ENCODE measurements around the gene CARMIL1. TPM values are rescaled to one million over a fixed set of nuclear protein-coding genes. Genes with fewer than 3 reads are reported as not detected.
A peak's percentile ranks its signal among the peaks of the same experiment; 100 is the strongest.

The CARMIL1 gene
- total and polyA plus RNA-seq, 8 donors, result 5.9 to 9.4 (median 7.8) TPM

- TF ChIP-seq CTCF (IDR thresholded peaks at IDR 0.05), result peak in 1 of 4 donors; percentile 20
- no peaks in the 10 kb centered on the region for H3K9me3 ChIP-seq
- no peak overlapping the region for H3K4me3 ChIP-seq
- DNase-seq (no peak), ATAC-seq (no peak), FAIRE-seq (no peak)
- H3K27ac ChIP-seq, result no peak overlapping the region
- H3K27me3 ChIP-seq, result no peaks in the 10 kb centered on the region
- intact Hi-C loops (cut with DNase I), result no loop called here
- H3K36me3 ChIP-seq, result no peaks in the 10 kb centered on the region
- H3K4me1 ChIP-seq, result no peaks in the 10 kb centered on the region
Observed at GRCh38 chr6:25469797-25470388, 190.7 kb downstream of the CARMIL1 start.

- intact Hi-C loops (cut with DNase I), result no loop called here
- Histone ChIP-seq H3K4me3 (no peak overlapping the region), H3K27ac (no peak overlapping the region), H3K9me3 (no peaks in the 10 kb centered on the region), H3K27me3 (no peaks in the 10 kb centered on the region), H3K4me1 (no peaks in the 10 kb centered on the region), H3K36me3 (no peaks in the 10 kb centered on the region)
- ATAC-seq (no peak), FAIRE-seq (no peak), DNase-seq (no peak)
- TF ChIP-seq CTCF (IDR thresholded peaks at IDR 0.05), result no peak
- 82 to 94% methylated on average over 3 of the region's 3 CpGs for WGBS, 2 donors
Observed at GRCh38 chr6:25472306-25472705, 193.1 kb downstream of the CARMIL1 start.

GRCh38 chr6:25472906-25473305, 193.7 kb downstream of the CARMIL1 start:
- FAIRE-seq (no peak), DNase-seq (no peak), ATAC-seq (no peak)
- no peak overlapping the region for H3K27ac ChIP-seq
- WGBS, 2 donors, result 90 to 95% methylated on average over 3 of the region's 3 CpGs
- intact Hi-C loops (cut with DNase I), result no loop called here
- no peak overlapping the region for H3K4me3 ChIP-seq
- no peaks in the 10 kb centered on the region for H3K36me3 ChIP-seq
- H3K9me3 ChIP-seq, result no peaks in the 10 kb centered on the region
- no peak for TF ChIP-seq CTCF (IDR thresholded peaks at IDR 0.05)
- H3K27me3 ChIP-seq, result no peaks in the 10 kb centered on the region
- H3K4me1 ChIP-seq, result no peaks in the 10 kb centered on the region

GRCh38 chr6:25473447-25473846, 194.3 kb downstream of the CARMIL1 start:
- DNase-seq (no peak), FAIRE-seq (no peak)
- 83 to 84% methylated on average over 3 of the region's 3 CpGs for WGBS, 2 donors

More at GRCh38 chr6:25473447-25473846, 194.3 kb downstream of the CARMIL1 start:
- Histone ChIP-seq H3K27ac (no peak overlapping the region), H3K36me3 (no peaks in the 10 kb centered on the region), H3K9me3 (no peaks in the 10 kb centered on the region), H3K4me3 (no peak overlapping the region), H3K27me3 (no peaks in the 10 kb centered on the region), H3K4me1 (no peaks in the 10 kb centered on the region)
- no peak for TF ChIP-seq CTCF (IDR thresholded peaks at IDR 0.05)
- intact Hi-C loops (cut with DNase I), result no loop called here
- ATAC-seq, result no peak

All from pancreas (tissue), 10 donors.